WTC11 (cell line): ENCODE results near the gene VDAC1. TPM values are rescaled to one million over a fixed set of nuclear protein-coding genes. Genes with fewer than 3 reads are reported as not detected.

Experiments used
- ATAC-seq: fragments of 200-7000 bp; cut with Tn5 transposase; 2 replicates; pipeline ENCODE4 v1.10.0; 2021; ENCODE audit warnings: mild to moderate bottlenecking, moderate library complexity
- CTCF ChIA-PET: fragments of 300-600 bp; sonication (Branson Sonifier 250); formaldehyde crosslinking; loops from one replicate; lab custom pipeline; 2021; ENCODE audit warnings: antibody characterized with exemption; lab: Charles Lee
- POLR2A ChIA-PET: fragments of 350-600 bp; sonication (Branson Sonifier 250); formaldehyde crosslinking; loops from one replicate; lab custom pipeline; 2021; ENCODE audit warnings: antibody characterized with exemption; lab: Charles Lee
- DNase-seq: peaks from one replicate; pipeline ENCODE4 v3.0.0; 2021; ENCODE audit warnings: low spot score
- H3K27ac Mint-ChIP-seq: 2 replicates; pipeline ENCODE4 v1.8.0; 2021; ENCODE audit warnings: mixed read lengths
- H3K27me3 Mint-ChIP-seq: 2 replicates; pipeline ENCODE4 v1.8.0; 2021; ENCODE audit warnings: low read depth, mild to moderate bottlenecking, moderate library complexity, mixed read lengths
- H3K36me3 Mint-ChIP-seq: 2 replicates; pipeline ENCODE4 v1.8.0; 2021; ENCODE audit warnings: mixed read lengths
- H3K4me1 Mint-ChIP-seq: 2 replicates; pipeline ENCODE4 v1.8.0; 2022; ENCODE audit warnings: mixed read lengths
- H3K4me3 Mint-ChIP-seq: 2 replicates; pipeline ENCODE4 v1.8.0; 2021; ENCODE audit warnings: mild to moderate bottlenecking, moderate library complexity, mixed read lengths
- H3K9me3 Mint-ChIP-seq: 2 replicates; pipeline ENCODE4 v1.8.0; 2021; ENCODE audit warnings: mixed read lengths
- CREB1 ChIP-seq: sonication (generic); formaldehyde crosslinking; IDR thresholded peaks from 2 replicates; pipeline ENCODE4 v1.8.0; 2023; ENCODE audit warnings: mild to moderate bottlenecking, missing genetic modification reagents
- ESRRA ChIP-seq: sonication (generic); formaldehyde crosslinking; IDR thresholded peaks from 2 replicates; pipeline ENCODE4 v1.8.1; 2022; ENCODE audit warnings: mild to moderate bottlenecking, missing genetic modification reagents, borderline replicate concordance
- GTF2I ChIP-seq: fragments of 250-450 bp; sonication (Bioruptor Pico); conservative IDR thresholded peaks from 2 replicates; pipeline ENCODE4 v1.4.0; 2021; ENCODE audit warnings: mild to moderate bottlenecking
- JAZF1 ChIP-seq: fragments of 250-450 bp; sonication (Bioruptor Pico); IDR thresholded peaks from 2 replicates; pipeline ENCODE4 v1.9.0; 2021; ENCODE audit warnings: moderate library complexity, mild to moderate bottlenecking, inconsistent platforms
- NR2C2 ChIP-seq: sonication (generic); formaldehyde crosslinking; IDR thresholded peaks from 2 replicates; pipeline ENCODE4 v1.8.0; 2022; ENCODE audit warnings: mild to moderate bottlenecking, missing genetic modification reagents
- NR3C1 ChIP-seq: sonication (generic); formaldehyde crosslinking; conservative IDR thresholded peaks from 2 replicates; pipeline ENCODE4 v1.8.1; 2023; ENCODE audit warnings: low read depth, mild to moderate bottlenecking, missing genetic modification reagents
- RELA ChIP-seq: sonication (generic); formaldehyde crosslinking; IDR thresholded peaks from 2 replicates; pipeline ENCODE4 v1.8.1; 2022; ENCODE audit warnings: missing genetic modification reagents, mild to moderate bottlenecking, borderline replicate concordance
- SMAD4 ChIP-seq: sonication (generic); formaldehyde crosslinking; IDR thresholded peaks from 2 replicates; pipeline ENCODE4 v1.8.0; 2022; ENCODE audit warnings: mild to moderate bottlenecking, missing genetic modification reagents
- ZBTB21 ChIP-seq: sonication (generic); formaldehyde crosslinking; IDR thresholded peaks from 2 replicates; pipeline ENCODE4 v1.8.1; 2023; ENCODE audit warnings: mild to moderate bottlenecking, missing genetic modification reagents, borderline replicate concordance
- total RNA-seq: library from RNA; stranded (reverse); gene quantifications from 3 replicates; pipeline ENCODE4 v1.2.3, GENCODE V29; 2021
- TF ChIP-seq, protein P1 (sequence below): sonication (generic); formaldehyde crosslinking; IDR thresholded peaks from 2 replicates; pipeline ENCODE4 v1.8.0; 2023; ENCODE audit warnings: missing genetic modification reagents, mild to moderate bottlenecking, borderline replicate concordance
- TF ChIP-seq, protein P2 (sequence below): sonication (generic); formaldehyde crosslinking; IDR thresholded peaks from 2 replicates; pipeline ENCODE4 v1.8.1; 2023; ENCODE audit warnings: mild to moderate bottlenecking, missing genetic modification reagents, borderline replicate concordance
- TF ChIP-seq, protein P3 (sequence below): sonication (generic); formaldehyde crosslinking; conservative IDR thresholded peaks from 2 replicates; pipeline ENCODE4 v1.8.1; 2022; ENCODE audit warnings: mild to moderate bottlenecking, missing genetic modification reagents
- TF ChIP-seq, protein P4 (sequence below): fragments of 250-450 bp; sonication (Bioruptor Pico); IDR thresholded peaks from 2 replicates; pipeline ENCODE4 v1.8.0; 2021; ENCODE audit warnings: mild to moderate bottlenecking
- TF ChIP-seq, protein P5 (sequence below): sonication (generic); formaldehyde crosslinking; IDR thresholded peaks from 2 replicates; pipeline ENCODE4 v1.8.0; 2022; ENCODE audit warnings: mild to moderate bottlenecking, missing genetic modification reagents

Gene VDAC1
- total RNA-seq, 1 experiment from 2014 or later, result 274 TPM

DNA sequence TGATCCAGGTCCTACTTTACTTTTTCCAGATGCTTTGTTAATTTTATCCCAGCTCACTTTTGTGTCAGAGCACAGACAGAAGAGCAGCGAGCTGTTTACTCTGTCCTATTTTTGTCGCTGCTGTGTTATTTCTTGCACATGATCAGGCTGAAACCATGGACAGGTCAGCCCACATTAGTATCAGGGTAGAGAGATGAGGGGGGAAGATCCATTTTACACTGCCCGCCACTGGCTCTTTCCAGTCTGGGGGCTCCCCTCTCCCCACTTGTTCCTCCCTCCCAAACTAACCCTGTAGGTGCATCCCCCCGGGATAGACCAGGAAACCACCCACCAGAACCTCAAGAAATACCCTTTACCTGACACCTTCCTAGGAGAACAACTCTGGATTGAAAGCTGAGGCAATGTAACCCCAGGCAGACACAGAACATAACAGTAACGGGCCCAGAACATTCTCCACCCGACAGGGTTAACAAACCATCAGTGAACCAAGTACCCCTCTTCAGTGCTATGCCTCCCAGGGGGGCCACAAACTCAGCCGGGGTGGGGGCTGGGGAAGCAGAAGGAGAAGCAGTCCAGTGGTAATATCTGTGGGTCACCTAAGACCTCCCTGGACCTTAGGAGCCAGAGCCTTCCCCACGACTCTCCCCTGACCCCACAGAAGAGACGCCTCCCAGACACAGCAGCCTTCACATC is 10.3 kb downstream of the VDAC1 start:
- Mint-ChIP-seq H3K4me3 (no peak overlapping the region), H3K9me3 (no peaks in the 10 kb centered on the region), H3K4me1 (peaks cover 37% of the 10 kb centered on the region), H3K36me3 (peaks cover 20% of the 10 kb centered on the region), H3K27ac (peak overlapping the region; percentile 83), H3K27me3 (no peaks in the 10 kb centered on the region)
- ChIA-PET POLR2A (no interaction called here), CTCF (interaction anchor here (5.0 to 5.1 kb wide), 2 partner anchors 16 to 32 kb away, joined by 41 to 43 read pairs; no protein-coding TSS in a partner anchor)
- ATAC-seq, result no peak
- no peak for DNase-seq
- TF ChIP-seq CREB1 (CRISPR knock-in tag), result no peak
- TF ChIP-seq JAZF1 (CRISPR knock-in tag), result no peak
- TF ChIP-seq SMAD4 (CRISPR knock-in tag), result no peak
- TF ChIP-seq, protein P1, sequence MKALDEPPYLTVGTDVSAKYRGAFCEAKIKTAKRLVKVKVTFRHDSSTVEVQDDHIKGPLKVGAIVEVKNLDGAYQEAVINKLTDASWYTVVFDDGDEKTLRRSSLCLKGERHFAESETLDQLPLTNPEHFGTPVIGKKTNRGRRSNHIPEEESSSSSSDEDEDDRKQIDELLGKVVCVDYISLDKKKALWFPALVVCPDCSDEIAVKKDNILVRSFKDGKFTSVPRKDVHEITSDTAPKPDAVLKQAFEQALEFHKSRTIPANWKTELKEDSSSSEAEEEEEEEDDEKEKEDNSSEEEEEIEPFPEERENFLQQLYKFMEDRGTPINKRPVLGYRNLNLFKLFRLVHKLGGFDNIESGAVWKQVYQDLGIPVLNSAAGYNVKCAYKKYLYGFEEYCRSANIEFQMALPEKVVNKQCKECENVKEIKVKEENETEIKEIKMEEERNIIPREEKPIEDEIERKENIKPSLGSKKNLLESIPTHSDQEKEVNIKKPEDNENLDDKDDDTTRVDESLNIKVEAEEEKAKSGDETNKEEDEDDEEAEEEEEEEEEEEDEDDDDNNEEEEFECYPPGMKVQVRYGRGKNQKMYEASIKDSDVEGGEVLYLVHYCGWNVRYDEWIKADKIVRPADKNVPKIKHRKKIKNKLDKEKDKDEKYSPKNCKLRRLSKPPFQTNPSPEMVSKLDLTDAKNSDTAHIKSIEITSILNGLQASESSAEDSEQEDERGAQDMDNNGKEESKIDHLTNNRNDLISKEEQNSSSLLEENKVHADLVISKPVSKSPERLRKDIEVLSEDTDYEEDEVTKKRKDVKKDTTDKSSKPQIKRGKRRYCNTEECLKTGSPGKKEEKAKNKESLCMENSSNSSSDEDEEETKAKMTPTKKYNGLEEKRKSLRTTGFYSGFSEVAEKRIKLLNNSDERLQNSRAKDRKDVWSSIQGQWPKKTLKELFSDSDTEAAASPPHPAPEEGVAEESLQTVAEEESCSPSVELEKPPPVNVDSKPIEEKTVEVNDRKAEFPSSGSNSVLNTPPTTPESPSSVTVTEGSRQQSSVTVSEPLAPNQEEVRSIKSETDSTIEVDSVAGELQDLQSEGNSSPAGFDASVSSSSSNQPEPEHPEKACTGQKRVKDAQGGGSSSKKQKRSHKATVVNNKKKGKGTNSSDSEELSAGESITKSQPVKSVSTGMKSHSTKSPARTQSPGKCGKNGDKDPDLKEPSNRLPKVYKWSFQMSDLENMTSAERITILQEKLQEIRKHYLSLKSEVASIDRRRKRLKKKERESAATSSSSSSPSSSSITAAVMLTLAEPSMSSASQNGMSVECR (CRISPR knock-in tag), result no peak
- no peak for TF ChIP-seq ZBTB21 (CRISPR knock-in tag)
- TF ChIP-seq, protein P2, sequence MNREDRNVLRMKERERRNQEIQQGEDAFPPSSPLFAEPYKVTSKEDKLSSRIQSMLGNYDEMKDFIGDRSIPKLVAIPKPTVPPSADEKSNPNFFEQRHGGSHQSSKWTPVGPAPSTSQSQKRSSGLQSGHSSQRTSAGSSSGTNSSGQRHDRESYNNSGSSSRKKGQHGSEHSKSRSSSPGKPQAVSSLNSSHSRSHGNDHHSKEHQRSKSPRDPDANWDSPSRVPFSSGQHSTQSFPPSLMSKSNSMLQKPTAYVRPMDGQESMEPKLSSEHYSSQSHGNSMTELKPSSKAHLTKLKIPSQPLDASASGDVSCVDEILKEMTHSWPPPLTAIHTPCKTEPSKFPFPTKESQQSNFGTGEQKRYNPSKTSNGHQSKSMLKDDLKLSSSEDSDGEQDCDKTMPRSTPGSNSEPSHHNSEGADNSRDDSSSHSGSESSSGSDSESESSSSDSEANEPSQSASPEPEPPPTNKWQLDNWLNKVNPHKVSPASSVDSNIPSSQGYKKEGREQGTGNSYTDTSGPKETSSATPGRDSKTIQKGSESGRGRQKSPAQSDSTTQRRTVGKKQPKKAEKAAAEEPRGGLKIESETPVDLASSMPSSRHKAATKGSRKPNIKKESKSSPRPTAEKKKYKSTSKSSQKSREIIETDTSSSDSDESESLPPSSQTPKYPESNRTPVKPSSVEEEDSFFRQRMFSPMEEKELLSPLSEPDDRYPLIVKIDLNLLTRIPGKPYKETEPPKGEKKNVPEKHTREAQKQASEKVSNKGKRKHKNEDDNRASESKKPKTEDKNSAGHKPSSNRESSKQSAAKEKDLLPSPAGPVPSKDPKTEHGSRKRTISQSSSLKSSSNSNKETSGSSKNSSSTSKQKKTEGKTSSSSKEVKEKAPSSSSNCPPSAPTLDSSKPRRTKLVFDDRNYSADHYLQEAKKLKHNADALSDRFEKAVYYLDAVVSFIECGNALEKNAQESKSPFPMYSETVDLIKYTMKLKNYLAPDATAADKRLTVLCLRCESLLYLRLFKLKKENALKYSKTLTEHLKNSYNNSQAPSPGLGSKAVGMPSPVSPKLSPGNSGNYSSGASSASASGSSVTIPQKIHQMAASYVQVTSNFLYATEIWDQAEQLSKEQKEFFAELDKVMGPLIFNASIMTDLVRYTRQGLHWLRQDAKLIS (CRISPR knock-in tag), result no peak
- TF ChIP-seq, protein P3, sequence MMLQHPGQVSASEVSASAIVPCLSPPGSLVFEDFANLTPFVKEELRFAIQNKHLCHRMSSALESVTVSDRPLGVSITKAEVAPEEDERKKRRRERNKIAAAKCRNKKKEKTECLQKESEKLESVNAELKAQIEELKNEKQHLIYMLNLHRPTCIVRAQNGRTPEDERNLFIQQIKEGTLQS, result no peak
- TF ChIP-seq, protein P4, sequence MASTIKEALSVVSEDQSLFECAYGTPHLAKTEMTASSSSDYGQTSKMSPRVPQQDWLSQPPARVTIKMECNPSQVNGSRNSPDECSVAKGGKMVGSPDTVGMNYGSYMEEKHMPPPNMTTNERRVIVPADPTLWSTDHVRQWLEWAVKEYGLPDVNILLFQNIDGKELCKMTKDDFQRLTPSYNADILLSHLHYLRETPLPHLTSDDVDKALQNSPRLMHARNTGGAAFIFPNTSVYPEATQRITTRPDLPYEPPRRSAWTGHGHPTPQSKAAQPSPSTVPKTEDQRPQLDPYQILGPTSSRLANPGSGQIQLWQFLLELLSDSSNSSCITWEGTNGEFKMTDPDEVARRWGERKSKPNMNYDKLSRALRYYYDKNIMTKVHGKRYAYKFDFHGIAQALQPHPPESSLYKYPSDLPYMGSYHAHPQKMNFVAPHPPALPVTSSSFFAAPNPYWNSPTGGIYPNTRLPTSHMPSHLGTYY (CRISPR knock-in tag), result no peak
- no peak for TF ChIP-seq NR3C1
- no peak for TF ChIP-seq GTF2I (CRISPR knock-in tag)
- TF ChIP-seq, protein P5, sequence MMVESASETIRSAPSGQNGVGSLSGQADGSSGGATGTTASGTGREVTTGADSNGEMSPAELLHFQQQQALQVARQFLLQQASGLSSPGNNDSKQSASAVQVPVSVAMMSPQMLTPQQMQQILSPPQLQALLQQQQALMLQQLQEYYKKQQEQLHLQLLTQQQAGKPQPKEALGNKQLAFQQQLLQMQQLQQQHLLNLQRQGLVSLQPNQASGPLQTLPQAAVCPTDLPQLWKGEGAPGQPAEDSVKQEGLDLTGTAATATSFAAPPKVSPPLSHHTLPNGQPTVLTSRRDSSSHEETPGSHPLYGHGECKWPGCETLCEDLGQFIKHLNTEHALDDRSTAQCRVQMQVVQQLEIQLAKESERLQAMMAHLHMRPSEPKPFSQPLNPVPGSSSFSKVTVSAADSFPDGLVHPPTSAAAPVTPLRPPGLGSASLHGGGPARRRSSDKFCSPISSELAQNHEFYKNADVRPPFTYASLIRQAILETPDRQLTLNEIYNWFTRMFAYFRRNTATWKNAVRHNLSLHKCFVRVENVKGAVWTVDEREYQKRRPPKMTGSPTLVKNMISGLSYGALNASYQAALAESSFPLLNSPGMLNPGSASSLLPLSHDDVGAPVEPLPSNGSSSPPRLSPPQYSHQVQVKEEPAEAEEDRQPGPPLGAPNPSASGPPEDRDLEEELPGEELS (CRISPR knock-in tag), result no peak
- TF ChIP-seq NR2C2 (CRISPR knock-in tag), result no peak
- no peak for TF ChIP-seq RELA (CRISPR knock-in tag)
- no peak for TF ChIP-seq ESRRA (CRISPR knock-in tag)
